B cell (primary cell): ENCODE results near the gene ZBTB21. TPM values are rescaled to one million over a fixed set of nuclear protein-coding genes. Genes with fewer than 3 reads are reported as not detected.
A peak's percentile ranks its signal among the peaks of the same experiment; 100 is the strongest.

ENCODE experiments used
- ATAC-seq: fragments of 200-7000 bp; cut with Tn5 transposase; one replicate; pipeline ENCODE4 v1.10.0; 2021; ENCODE audit warnings: low read depth, mild to moderate bottlenecking, moderate number of reproducible peaks, moderate library complexity
- CTCF ChIA-PET: fragments of 350-600 bp; sonication (Branson Sonifier 250); formaldehyde crosslinking; loops from one replicate; lab custom pipeline; 2021; ENCODE audit warnings: antibody characterized with exemption, inconsistent platforms; lab: Charles Lee
- POLR2A ChIA-PET: fragments of 350-600 bp; sonication (Branson Sonifier 250); formaldehyde crosslinking; loops from one replicate; lab custom pipeline; 2021; ENCODE audit warnings: antibody characterized with exemption; lab: Charles Lee
- DNase-seq: peaks from one replicate; pipeline ENCODE4 v3.0.0; 2013
- H2AFZ ChIP-seq: 2 replicates; pipeline ENCODE4 v1.6.1; 2012; ENCODE audit warnings: mild to moderate bottlenecking, low read depth, low read length; ENCODE audit not compliant: insufficient read depth, poor library complexity, severe bottlenecking
- H3K27ac ChIP-seq, 2 donors: 1 replicate in 1 of 2; 2 replicates in 1 of 2; pipeline ENCODE4 v1.5.1; 2012 to 2013; ENCODE audit warnings: low read length in 2 of 2, mild to moderate bottlenecking in 2 of 2, moderate library complexity in 1 of 2
- H3K27me3 ChIP-seq, 4 experiments: fragments of 200-600 bp in 1 of 4; sonication (generic) in 1 of 4; replicated peaks in 1 of 4; 1 replicate in 2 of 4; 2 replicates in 2 of 4; pipeline versions ENCODE4 v1.6.1 to v1.7.0; 2013 to 2016; ENCODE audit warnings: low read length in 3 of 4, mild to moderate bottlenecking in 2 of 4, mixed read lengths in 1 of 4, moderate library complexity in 1 of 4; ENCODE audit not compliant: insufficient read depth in 4 of 4, control insufficient read depth in 3 of 4; ENCODE audit errors: control extremely low read depth in 1 of 4
- H3K36me3 ChIP-seq, 2 experiments: replicated peaks in 1 of 2; 1 replicate in 1 of 2; 2 replicates in 1 of 2; pipeline versions ENCODE4 v1.6.1 to v1.7.1; 2013; ENCODE audit warnings: low read length in 1 of 2; ENCODE audit not compliant: insufficient read depth in 2 of 2, control insufficient read depth in 1 of 2; ENCODE audit errors: control extremely low read depth in 1 of 2, extremely low read depth in 1 of 2
- H3K4me1 ChIP-seq, 2 donors: fragments of 200-600 bp in 1 of 2; sonication (generic) in 1 of 2; 1 replicate in 1 of 2; 2 replicates in 1 of 2; pipeline versions ENCODE4 v1.5.1 to v1.6.1; 2013 to 2017; ENCODE audit warnings: low read length in 2 of 2; ENCODE audit not compliant: control insufficient read depth in 2 of 2, insufficient read depth in 2 of 2
- H3K4me2 ChIP-seq: replicated peaks from 2 replicates; pipeline ENCODE3; 2012; ENCODE audit warnings: mild to moderate bottlenecking, low read depth, low read length; ENCODE audit not compliant: poor library complexity, severe bottlenecking
- H3K4me3 ChIP-seq, 5 experiments: fragments of 200-600 bp in 1 of 5; sonication (generic) in 1 of 5; 1 replicate in 3 of 5; 2 replicates in 2 of 5; pipeline versions ENCODE4 v1.5.1 to v1.7.0; 2011 to 2016; ENCODE audit warnings: low read length in 4 of 5, mild to moderate bottlenecking in 4 of 5, low read depth in 2 of 5, control low read depth in 1 of 5, moderate library complexity in 1 of 5; ENCODE audit not compliant: insufficient read depth in 1 of 5; ENCODE audit errors: control extremely low read depth in 1 of 5, extremely low read depth in 1 of 5
- H3K79me2 ChIP-seq: fragments of 200-600 bp; sonication (generic); one replicate; pipeline ENCODE4 v1.6.0; 2016; ENCODE audit warnings: low read length; ENCODE audit not compliant: control insufficient read depth, insufficient read depth
- H3K9ac ChIP-seq: fragments of 200-600 bp; sonication (generic); 2 replicates; pipeline ENCODE4 v1.6.1; 2017; ENCODE audit warnings: mild to moderate bottlenecking, low read length, moderate library complexity
- H3K9me3 ChIP-seq, 3 donors: one replicate each; pipeline versions ENCODE4 v1.6.1 to v1.7.1; 2013; ENCODE audit warnings: low read length in 2 of 3; ENCODE audit not compliant: control insufficient read depth in 2 of 3, insufficient read depth in 1 of 3; ENCODE audit errors: control extremely low read depth in 1 of 3
- H4K20me1 ChIP-seq: 2 replicates; pipeline ENCODE4 v1.6.0; 2012; ENCODE audit warnings: mild to moderate bottlenecking, low read length; ENCODE audit not compliant: insufficient read depth, control insufficient read depth, poor library complexity, severe bottlenecking
- H3K27ac Mint-ChIP-seq: one replicate; pipeline ENCODE4 v1.8.0; 2021; ENCODE audit warnings: mixed read lengths
- H3K27me3 Mint-ChIP-seq: one replicate; pipeline ENCODE4 v1.8.0; 2021; ENCODE audit warnings: mixed read lengths
- H3K4me1 Mint-ChIP-seq: one replicate; pipeline ENCODE4 v1.8.0; 2021; ENCODE audit warnings: mixed read lengths
- H3K4me3 Mint-ChIP-seq: one replicate; pipeline ENCODE4 v1.8.0; 2021; ENCODE audit warnings: mixed read lengths
- H3K9me3 Mint-ChIP-seq: one replicate; pipeline ENCODE4 v1.8.0; 2022; ENCODE audit warnings: mixed read lengths; ENCODE audit not compliant: insufficient read depth
- EZH2 ChIP-seq: IDR thresholded peaks from 2 replicates; pipeline ENCODE4 v1.6.1; 2012; ENCODE audit warnings: borderline replicate concordance, low read depth, mild to moderate bottlenecking, moderate library complexity, low read length; ENCODE audit not compliant: insufficient read depth, poor library complexity, severe bottlenecking
- WGBS: methylation state at CpG from one replicate; pipeline ENCODE4 v1.1.5; 2013; ENCODE audit warnings: missing lambda C conversion rate; ENCODE audit not compliant: insufficient coverage; 5-methylcytosine and 5-hydroxymethylcytosine counted together
- intact Hi-C: fragments of 100-400 bp; cut with micrococcal nuclease; formaldehyde crosslinking; loops from one replicate; pipeline ENCODE4 v1.10.0; 2022
- polyA minus RNA-seq: library from RNA; depleted of rRNA, polyadenylated mRNA; stranded (reverse); fragments of >200 nt; gene quantifications from 2 replicates; pipeline ENCODE4 v1.2.3, GENCODE V29; 2012
- polyA plus RNA-seq: library from polyadenylated mRNA; depleted of rRNA; stranded (reverse); fragments of >200 nt; gene quantifications from 2 replicates; pipeline ENCODE4 v1.2.3, GENCODE V29; 2012
- total RNA-seq, 2 donors: library from RNA; stranded (reverse); fragments of 120-200 nt in 1 of 2; gene quantifications; 1 replicate in 1 of 2; 2 replicates in 1 of 2; pipeline versions ENCODE4 v1.2.3 to v1.2.4, GENCODE V29; 2013 to 2022
- TF ChIP-seq, protein P1 (sequence below): fragments of 200-600 bp; IDR thresholded peaks from one replicate; pipeline ENCODE4 v1.8.0; 2022; ENCODE audit warnings: antibody characterized with exemption, mild to moderate bottlenecking

The ZBTB21 gene
- total RNA-seq (39.0 and 40.1 TPM in 2 replicates), polyA plus RNA-seq (12.4 and 45.7 TPM in 2 replicates), polyA minus RNA-seq (21.7 and 86.8 TPM in 2 replicates)
- total RNA-seq (2013), result 12.5 TPM

DNA sequence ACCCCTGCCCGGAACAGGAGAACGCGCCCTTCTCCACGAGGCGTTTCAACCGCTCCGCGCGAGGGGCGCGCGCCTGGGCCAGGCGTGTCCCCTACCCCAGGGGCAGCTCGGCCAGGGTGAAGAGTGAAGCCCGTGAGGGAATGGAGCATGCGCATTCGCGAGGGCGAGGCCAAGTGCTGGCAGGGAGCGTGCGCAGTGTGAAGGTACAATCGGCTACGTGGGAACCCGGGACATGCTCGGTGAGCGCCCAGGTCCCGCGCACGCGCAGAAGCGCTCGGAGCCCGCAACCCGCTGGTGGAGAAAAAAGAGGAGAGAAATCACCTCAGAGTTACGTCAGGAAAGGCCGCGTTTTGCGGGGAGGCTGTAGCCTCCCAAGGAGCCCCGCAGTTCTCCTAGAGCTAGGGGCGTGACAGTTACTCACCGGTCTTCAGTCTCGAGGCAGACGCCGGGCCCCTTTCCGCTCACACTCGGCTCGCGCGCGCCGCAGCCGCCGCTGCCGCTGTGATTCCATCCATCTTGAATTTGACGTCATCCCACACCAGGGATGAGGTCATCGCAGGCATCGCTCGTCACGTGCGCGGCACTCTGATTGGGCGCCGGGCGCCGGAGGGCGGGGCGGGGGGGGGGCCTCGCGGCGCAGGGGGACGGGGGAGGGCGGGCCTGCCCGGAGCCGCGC lies at the start of gene ZBTB21:
Gene ZBTB21, minus strand, starts transcription at position 530 of the 676 bp plus-strand sequence. CDS start 16,265 bp downstream, outside the sequence.
- peak; percentile 99 for DNase-seq
- Mint-ChIP-seq H3K4me3 (peak within 1 kb of the TSS; percentile 98), H3K27me3 (no peaks in the 10 kb centered on the region), H3K4me1 (peaks cover 31% of the 10 kb centered on the region), H3K27ac (peak within 1 kb of the TSS; percentile 100), H3K9me3 (no peaks in the 10 kb centered on the region)
- intact Hi-C loops, result loop anchor here (1.0 to 10.0 kb wide), 10 partner anchors 52 to 645 kb away; partner anchors contain the start of genes MX2 and PRDM15
- H3K4me3 ChIP-seq, result peak within 1 kb of the TSS; percentile 48 to 90 (median 74)
- peaks cover 0 to 5% (median 0%) of the 10 kb centered on the region in 3 donors for H3K9me3 ChIP-seq
- ATAC-seq, result peak; percentile 78
- H3K9ac ChIP-seq, result peak within 1 kb of the TSS; percentile 95
- ChIA-PET POLR2A (interaction anchor here (0.6 to 3.2 kb wide), 7 partner anchors 53 to 223 kb away, joined by 3 to 25 read pairs (median 5); no protein-coding TSS in a partner anchor), CTCF (interaction anchor here (0.6 to 6.0 kb wide), 8 partner anchors 49 to 599 kb away, joined by 3 to 57 read pairs (median 3); no protein-coding TSS in a partner anchor)
- peaks cover 26% of the 10 kb centered on the region for H4K20me1 ChIP-seq
- WGBS, result under 1% methylated on average over 73 of the region's 75 CpGs
- H3K4me1 ChIP-seq, result peaks cover 3 to 6% of the 10 kb centered on the region in 2 donors
- peak within 1 kb of the TSS; percentile 96 for H3K4me2 ChIP-seq
- TF ChIP-seq EZH2, result no peak
- TF ChIP-seq, protein P1, sequence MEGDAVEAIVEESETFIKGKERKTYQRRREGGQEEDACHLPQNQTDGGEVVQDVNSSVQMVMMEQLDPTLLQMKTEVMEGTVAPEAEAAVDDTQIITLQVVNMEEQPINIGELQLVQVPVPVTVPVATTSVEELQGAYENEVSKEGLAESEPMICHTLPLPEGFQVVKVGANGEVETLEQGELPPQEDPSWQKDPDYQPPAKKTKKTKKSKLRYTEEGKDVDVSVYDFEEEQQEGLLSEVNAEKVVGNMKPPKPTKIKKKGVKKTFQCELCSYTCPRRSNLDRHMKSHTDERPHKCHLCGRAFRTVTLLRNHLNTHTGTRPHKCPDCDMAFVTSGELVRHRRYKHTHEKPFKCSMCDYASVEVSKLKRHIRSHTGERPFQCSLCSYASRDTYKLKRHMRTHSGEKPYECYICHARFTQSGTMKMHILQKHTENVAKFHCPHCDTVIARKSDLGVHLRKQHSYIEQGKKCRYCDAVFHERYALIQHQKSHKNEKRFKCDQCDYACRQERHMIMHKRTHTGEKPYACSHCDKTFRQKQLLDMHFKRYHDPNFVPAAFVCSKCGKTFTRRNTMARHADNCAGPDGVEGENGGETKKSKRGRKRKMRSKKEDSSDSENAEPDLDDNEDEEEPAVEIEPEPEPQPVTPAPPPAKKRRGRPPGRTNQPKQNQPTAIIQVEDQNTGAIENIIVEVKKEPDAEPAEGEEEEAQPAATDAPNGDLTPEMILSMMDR, result no peak
- peaks cover 44% of the 10 kb centered on the region for H3K79me2 ChIP-seq
- H3K27me3 ChIP-seq, result no peaks in the 10 kb centered on the region
- no peaks in the 10 kb centered on the region for H3K36me3 ChIP-seq
- peak within 1 kb of the TSS; percentile 99 for H3K27ac ChIP-seq
- peak within 1 kb of the TSS; percentile 89 for H2AFZ ChIP-seq

DNA sequence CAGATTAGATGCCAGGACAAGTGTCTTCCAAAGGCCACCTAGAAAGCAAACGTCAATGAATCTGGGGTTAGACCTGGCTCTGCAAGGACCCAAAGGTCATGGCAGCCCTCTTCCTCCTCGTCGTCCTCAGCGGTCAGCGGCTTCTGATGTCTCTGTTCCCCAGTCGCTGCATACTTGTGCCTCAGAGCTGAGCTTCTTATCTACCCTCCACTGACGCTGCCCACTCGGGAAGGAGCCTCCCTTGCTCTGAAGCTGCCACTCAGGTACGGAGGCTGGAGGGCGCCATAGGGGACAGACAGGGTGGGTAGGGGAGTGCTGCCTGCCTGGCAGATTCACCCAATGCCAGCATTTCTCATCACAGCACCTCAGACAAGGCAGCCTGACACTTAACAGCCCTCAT lies 49.6 kb upstream of the ZBTB21 start:
- Histone ChIP-seq H3K4me2 (no peak overlapping the region), H3K79me2 (no peaks in the 10 kb centered on the region), H3K4me3 (no peak overlapping the region), H3K4me1 (peaks cover 40 to 74% of the 10 kb centered on the region in 2 donors), H3K27me3 (no peaks in the 10 kb centered on the region), H3K9me3 (peaks cover 0 to 9% (median 0%) of the 10 kb centered on the region in 3 donors), H3K36me3 (no peaks in the 10 kb centered on the region), H2AFZ (no peak overlapping the region), H3K9ac (no peak overlapping the region), H4K20me1 (no peaks in the 10 kb centered on the region), H3K27ac (no peak overlapping the region)
- ChIA-PET CTCF (interaction anchor here (0.9 to 1.2 kb wide), 2 partner anchors 48 to 243 kb away, joined by 3 read pairs; no protein-coding TSS in a partner anchor), POLR2A (no interaction called here)
- TF ChIP-seq, protein P1, result no peak
- no peak for TF ChIP-seq EZH2
- WGBS, result 79% methylated on average over 6 of the region's 10 CpGs
- H3K27ac Mint-ChIP-seq, result peak overlapping the region; percentile 68
- no peak overlapping the region for H3K4me3 Mint-ChIP-seq
- no peaks in the 10 kb centered on the region for H3K27me3 Mint-ChIP-seq
- ATAC-seq (no peak), DNase-seq (no peak)
- intact Hi-C loops, result loop anchor here (5.0 kb wide), 2 partner anchors 478 to 833 kb away; partner anchors contain the start of gene NDUFV3
- peaks cover 70% of the 10 kb centered on the region for H3K4me1 Mint-ChIP-seq
- H3K9me3 Mint-ChIP-seq, result no peaks in the 10 kb centered on the region
